OCI-LY3 (cell line): ENCODE measurements around the gene FRMD1.

Source experiments
- H2AFZ ChIP-seq: fragments of 200-600, 300-600 bp; shearing (Covaris generic); 2 replicates; pipeline ENCODE4 v1.6.0; 2014; ENCODE audit warnings: antibody characterized with exemption, low read depth, low read length
- H3K27ac ChIP-seq: fragments of 200-600, 300-600 bp; sonication (generic); 2 replicates; pipeline ENCODE4 v1.5.1; 2014; ENCODE audit warnings: mild to moderate bottlenecking, low read length, moderate library complexity, mixed read lengths
- H3K27me3 ChIP-seq: fragments of 200-600, 300-600 bp; sonication (generic); 2 replicates; pipeline ENCODE4 v1.6.1; 2014; ENCODE audit warnings: low read depth, low read length, mixed read lengths
- H3K36me3 ChIP-seq: fragments of 200-600, 300-600 bp; sonication (generic); replicated peaks from 2 replicates; pipeline ENCODE3; 2014; ENCODE audit warnings: low read depth, low read length, mixed read lengths
- H3K4me1 ChIP-seq: fragments of 300-600, 200-600 bp; sonication (generic); 2 replicates; pipeline ENCODE4 v1.6.1; 2014; ENCODE audit warnings: low read length, mixed read lengths
- H3K4me2 ChIP-seq: fragments of 200-600, 300-600 bp; sonication (generic); 2 replicates; pipeline ENCODE4 v1.6.1; 2014; ENCODE audit warnings: low read length, mixed read lengths
- H3K4me3 ChIP-seq: fragments of 300-600, 200-600 bp; sonication (generic); 2 replicates; pipeline ENCODE4 v1.5.1; 2014; ENCODE audit warnings: antibody characterized with exemption, mild to moderate bottlenecking, low read length, moderate library complexity
- H3K79me2 ChIP-seq: fragments of 300-600, 200-600 bp; shearing (Covaris generic); 2 replicates; pipeline ENCODE4 v1.6.1; 2014; ENCODE audit warnings: mild to moderate bottlenecking, low read length, mixed read lengths
- H3K9ac ChIP-seq: fragments of 300-600, 200-600 bp; shearing (Covaris generic); 2 replicates; pipeline ENCODE4 v1.6.0; 2014; ENCODE audit warnings: mild to moderate bottlenecking, low read length, moderate library complexity
- H3K9me3 ChIP-seq: fragments of 200-600, 300-600 bp; shearing (Covaris generic); 2 replicates; pipeline ENCODE4 v1.6.1; 2014; ENCODE audit warnings: low read length, mixed read lengths; ENCODE audit not compliant: insufficient read depth
- H4K20me1 ChIP-seq: fragments of 200-600, 300-600 bp; sonication (generic); 2 replicates; pipeline ENCODE4 v1.6.1; 2016; ENCODE audit warnings: low read length, mixed read lengths; ENCODE audit not compliant: insufficient read depth
- CTCF ChIP-seq: fragments of 200-600, 300-600 bp; sonication (generic); IDR thresholded peaks from 2 replicates; pipeline ENCODE4 v1.5.1; 2014; ENCODE audit warnings: antibody characterized with exemption, low read length, low read depth
- EZH2phosphoT487 ChIP-seq: fragments of 200-600 bp; shearing (Covaris generic); IDR thresholded peaks from 2 replicates; pipeline ENCODE4 v1.6.1; 2018; ENCODE audit warnings: antibody characterized with exemption, mixed run types, low read depth

The FRMD1 gene

GRCh38 chr6:168100011-168100802, 21.2 kb upstream of the FRMD1 start:
- Histone ChIP-seq H3K79me2 (no peaks in the 10 kb centered on the region), H3K4me3 (no peak overlapping the region), H3K36me3 (no peaks in the 10 kb centered on the region), H3K27me3 (peaks cover 3% of the 10 kb centered on the region; the same call in 1 of the 2 replicates), H4K20me1 (no peaks in the 10 kb centered on the region), H3K27ac (no peak overlapping the region), H3K4me1 (no peaks in the 10 kb centered on the region), H3K9me3 (no peaks in the 10 kb centered on the region), H3K9ac (no peak overlapping the region), H2AFZ (no peak overlapping the region), H3K4me2 (no peak overlapping the region)
- TF ChIP-seq CTCF (no peak), EZH2phosphoT487 (no peak)

GRCh38 chr6:168099201-168100010, 20.4 kb upstream of the FRMD1 start:
- TF ChIP-seq CTCF (no peak), EZH2phosphoT487 (no peak)
- Histone ChIP-seq H3K27me3 (no peaks in the 10 kb centered on the region; the same call in 1 of the 2 replicates), H3K9ac (no peak overlapping the region), H3K4me1 (no peaks in the 10 kb centered on the region), H4K20me1 (no peaks in the 10 kb centered on the region), H3K36me3 (no peaks in the 10 kb centered on the region), H3K79me2 (no peaks in the 10 kb centered on the region), H3K4me3 (no peak overlapping the region), H3K27ac (no peak overlapping the region), H3K9me3 (no peaks in the 10 kb centered on the region), H2AFZ (no peak overlapping the region), H3K4me2 (no peak overlapping the region)

GRCh38 chr6:168098431-168098861, 19.4 kb upstream of the FRMD1 start:
- Histone ChIP-seq H3K27ac (no peak overlapping the region), H3K9me3 (no peaks in the 10 kb centered on the region), H3K4me3 (no peak overlapping the region), H3K9ac (no peak overlapping the region), H4K20me1 (no peaks in the 10 kb centered on the region), H3K4me1 (no peaks in the 10 kb centered on the region), H2AFZ (no peak overlapping the region), H3K27me3 (no peaks in the 10 kb centered on the region), H3K36me3 (no peaks in the 10 kb centered on the region), H3K4me2 (no peak overlapping the region), H3K79me2 (no peaks in the 10 kb centered on the region)
- no peak for TF ChIP-seq EZH2phosphoT487
- TF ChIP-seq CTCF: no peak
